SK-N-MC (cell line): ENCODE results near the gene SPESP1.

ENCODE experiments used
- EZH2 ChIP-seq: fragments of 200-600 bp; sonication (generic); IDR thresholded peaks from one replicate; pipeline ENCODE4 v1.6.1; 2017; ENCODE audit warnings: antibody characterized with exemption
- POLR2AphosphoS5 ChIP-seq: IDR thresholded peaks from 2 replicates; pipeline ENCODE4 v1.6.1; 2012; ENCODE audit warnings: mild to moderate bottlenecking, low read depth, low read length, borderline replicate concordance

- TF ChIP-seq EZH2 (no peak), POLR2AphosphoS5 (no peak)
Measured at GRCh38 chr15:68897016-68897415, 33.3 kb upstream of the SPESP1 start.
